ENCODE data around the gene IGSF21. TPM values are rescaled to one million over a fixed set of nuclear protein-coding genes. Genes with fewer than 3 reads are reported as not detected.

The IGSF21 gene
- total RNA-seq, 1 donor from 2014 or later = not detected

- Histone ChIP-seq H3K36me3 (ENCODE audit: control insufficient read depth, insufficient read depth, low read length) (no peaks in the 10 kb centered on the region), H3K4me3 (ENCODE audit: low read depth, low read length) (no peak overlapping the region), H3K27me3 (ENCODE audit: control insufficient read depth, insufficient read depth, low read length) (no peaks in the 10 kb centered on the region)
- DNase-seq (ENCODE audit: low read depth) (peak; percentile 3), FAIRE-seq (no peak)
- TF ChIP-seq CTCF (IDR thresholded peaks at IDR 0.05; ENCODE audit: insufficient read depth, low read length, severe bottlenecking) = peak; percentile 51
Observed at GRCh38 chr1:18299441-18300338, 192.1 kb downstream of the IGSF21 start.

GRCh38 chr1:18300376-18300775, 192.8 kb downstream of the IGSF21 start:
- Histone ChIP-seq H3K36me3 (ENCODE audit: control insufficient read depth, insufficient read depth, low read length) (no peaks in the 10 kb centered on the region), H3K4me3 (ENCODE audit: low read depth, low read length) (no peak overlapping the region), H3K27me3 (ENCODE audit: control insufficient read depth, insufficient read depth, low read length) (no peaks in the 10 kb centered on the region)
- TF ChIP-seq CTCF (IDR thresholded peaks at IDR 0.05; ENCODE audit: insufficient read depth, low read length, severe bottlenecking) = no peak
- DNase-seq (ENCODE audit: low read depth) (no peak), FAIRE-seq (no peak)

- FAIRE-seq = no peak
- no peak for TF ChIP-seq CTCF (IDR thresholded peaks at IDR 0.05; ENCODE audit: insufficient read depth, low read length, severe bottlenecking)
- Histone ChIP-seq H3K27me3 (ENCODE audit: control insufficient read depth, insufficient read depth, low read length) (no peaks in the 10 kb centered on the region), H3K4me3 (ENCODE audit: low read depth, low read length) (no peak overlapping the region), H3K36me3 (ENCODE audit: control insufficient read depth, insufficient read depth, low read length) (no peaks in the 10 kb centered on the region)
- DNase-seq (ENCODE audit: low read depth) = no peak
Observed at GRCh38 chr1:18302788-18303413, 195.3 kb downstream of the IGSF21 start.

- no peak for TF ChIP-seq CTCF (IDR thresholded peaks at IDR 0.05; ENCODE audit: insufficient read depth, low read length, severe bottlenecking)
- Histone ChIP-seq H3K4me3 (ENCODE audit: low read depth, low read length) (no peak overlapping the region), H3K27me3 (ENCODE audit: control insufficient read depth, insufficient read depth, low read length) (no peaks in the 10 kb centered on the region), H3K36me3 (ENCODE audit: control insufficient read depth, insufficient read depth, low read length) (no peaks in the 10 kb centered on the region)
- no peak for DNase-seq (ENCODE audit: low read depth)
- no peak for FAIRE-seq
Observed at GRCh38 chr1:18304151-18304869, 196.7 kb downstream of the IGSF21 start.

GRCh38 chr1:18305182-18305795, 197.7 kb downstream of the IGSF21 start:
- no peaks in the 10 kb centered on the region for H3K36me3 ChIP-seq (ENCODE audit: control insufficient read depth, insufficient read depth, low read length)
- FAIRE-seq = no peak

More at GRCh38 chr1:18305182-18305795, 197.7 kb downstream of the IGSF21 start:
- no peak for DNase-seq (ENCODE audit: low read depth)
- H3K4me3 ChIP-seq (ENCODE audit: low read depth, low read length) = no peak overlapping the region
- TF ChIP-seq CTCF (IDR thresholded peaks at IDR 0.05; ENCODE audit: insufficient read depth, low read length, severe bottlenecking) = no peak
- H3K27me3 ChIP-seq (ENCODE audit: control insufficient read depth, insufficient read depth, low read length) = no peaks in the 10 kb centered on the region
